CD4-positive, alpha-beta T cell (primary cell): Measurements from ENCODE around the gene GSTCD. TPM values are rescaled to one million over a fixed set of nuclear protein-coding genes. Genes with fewer than 3 reads are reported as not detected.
"Not testable (repeated sequence)": the region's sequence is repeated elsewhere in the genome, so short reads cannot be mapped to it uniquely, and the experiment has no call there.

Source experiments
- ATAC-seq: fragments of 200-7000 bp; cut with Tn5 transposase; one replicate; pipeline ENCODE4 v1.10.0; 2022; ENCODE audit warnings: mild to moderate bottlenecking; ENCODE audit not compliant: poor library complexity
- CTCF ChIA-PET: fragments of 350-600 bp; sonication (Branson Sonifier 250); formaldehyde crosslinking; loops from one replicate; lab custom pipeline; 2021; ENCODE audit warnings: antibody characterized with exemption, inconsistent platforms; lab: Charles Lee
- POLR2A ChIA-PET: fragments of 350-600 bp; sonication (Branson Sonifier 250); formaldehyde crosslinking; loops from one replicate; lab custom pipeline; 2021; ENCODE audit warnings: antibody characterized with exemption, inconsistent platforms; lab: Charles Lee
- DNase-seq, 14 experiments: peaks; one replicate each; pipeline ENCODE4 v3.0.0-alpha.2; 2013 to 2020; ENCODE audit warnings: mixed read lengths in 2 of 14
- H3K27ac ChIP-seq, 2 donors: one replicate each; pipeline versions ENCODE4 v1.5.1 to v1.7.0; 2013; ENCODE audit warnings: low read length in 2 of 2, low read depth in 1 of 2, mild to moderate bottlenecking in 1 of 2
- H3K27me3 ChIP-seq, 2 experiments: 1 replicate in 1 of 2; 2 replicates in 1 of 2; pipeline versions ENCODE4 v1.6.1 to v1.7.0; 2013; ENCODE audit warnings: low read length in 2 of 2, control low read depth in 1 of 2, mild to moderate bottlenecking in 1 of 2, moderate library complexity in 1 of 2; ENCODE audit not compliant: insufficient read depth in 2 of 2, control insufficient read depth in 1 of 2
- H3K36me3 ChIP-seq: one replicate; pipeline ENCODE4 v1.6.1; 2013; ENCODE audit warnings: low read length, control low read depth; ENCODE audit not compliant: insufficient read depth
- H3K4me1 ChIP-seq: one replicate; pipeline ENCODE4 v1.6.1; 2013; ENCODE audit warnings: low read length, control low read depth; ENCODE audit not compliant: insufficient read depth
- H3K4me3 ChIP-seq: one replicate; pipeline ENCODE4 v1.5.1; 2013; ENCODE audit warnings: mild to moderate bottlenecking, low read length, moderate library complexity
- H3K9me3 ChIP-seq, 2 experiments: 1 replicate in 1 of 2; 2 replicates in 1 of 2; pipeline versions ENCODE4 v1.6.1 to v1.7.0; 2013; ENCODE audit warnings: low read length in 2 of 2, mild to moderate bottlenecking in 2 of 2, control low read depth in 1 of 2, moderate library complexity in 1 of 2; ENCODE audit not compliant: control insufficient read depth in 1 of 2, insufficient read depth in 1 of 2
- H3K27ac Mint-ChIP-seq: one replicate; pipeline ENCODE4 v1.8.0; 2020; ENCODE audit warnings: mixed read lengths
- H3K27me3 Mint-ChIP-seq: one replicate; pipeline ENCODE4 v1.8.0; 2021; ENCODE audit warnings: mixed read lengths
- H3K36me3 Mint-ChIP-seq: one replicate; pipeline ENCODE4 v1.8.0; 2021; ENCODE audit warnings: low read depth, mixed read lengths
- H3K4me1 Mint-ChIP-seq: one replicate; pipeline ENCODE4 v1.8.0; 2021; ENCODE audit warnings: low read depth, mixed read lengths
- H3K4me3 Mint-ChIP-seq: one replicate; pipeline ENCODE4 v1.8.0; 2020; ENCODE audit warnings: mild to moderate bottlenecking, mixed read lengths
- H3K9me3 Mint-ChIP-seq: one replicate; pipeline ENCODE4 v1.8.0; 2020; ENCODE audit warnings: mixed read lengths
- CTCF ChIP-seq: fragments of 200-600 bp; IDR thresholded peaks from one replicate; pipeline ENCODE4 v1.8.0; 2022; ENCODE audit warnings: antibody characterized with exemption, mild to moderate bottlenecking
- intact Hi-C, 2 experiments: fragments of 100-400 bp; cut with DNase I in 1 of 2; cut with micrococcal nuclease in 1 of 2; formaldehyde crosslinking; loops; one replicate each; pipeline versions ENCODE4 v1.15.1 to v1.9.0; 2023 to 2025; cut with DNase I, micrococcal nuclease
- total RNA-seq, 174 experiments: library from RNA in 2 of 174; stranded (reverse) in 2 of 174; gene quantifications; one replicate each; pipeline ENCODE4 v1.2.3 and lab custom pipeline; 2021 to 2026

Gene GSTCD
- total RNA-seq, 2 experiments from 2014 or later: 5.2 to 5.3 TPM

GRCh38 chr4:105765690-105766407 is 57.3 kb downstream of the GSTCD start:
- Mint-ChIP-seq H3K36me3 (peaks cover 16% of the 10 kb centered on the region), H3K27me3 (no peaks in the 10 kb centered on the region), H3K4me3 (no peak overlapping the region), H3K27ac (no peak overlapping the region), H3K4me1 (no peaks in the 10 kb centered on the region), H3K9me3 (no peaks in the 10 kb centered on the region)
- intact Hi-C loops: no loop called here
- Histone ChIP-seq H3K9me3 (no peaks in the 10 kb centered on the region), H3K36me3 (no peaks in the 10 kb centered on the region), H3K27me3 (no peaks in the 10 kb centered on the region), H3K4me3 (no peak overlapping the region), H3K27ac (no peak overlapping the region), H3K4me1 (no peaks in the 10 kb centered on the region)
- no peak for TF ChIP-seq CTCF
- POLR2A ChIA-PET: no interaction called here
- ATAC-seq: no peak
- no peak for DNase-seq
- CTCF ChIA-PET: no interaction called here

GRCh38 chr4:105767579-105767978 is 59.0 kb downstream of the GSTCD start:
- H3K27me3 ChIP-seq: no peaks in the 10 kb centered on the region
- no peak for TF ChIP-seq CTCF
- ChIA-PET POLR2A (no interaction called here), CTCF (no interaction called here)
- ATAC-seq (no peak), DNase-seq (no peak)
- H3K27ac Mint-ChIP-seq: no peak overlapping the region
- H3K4me3 Mint-ChIP-seq: no peak overlapping the region
- H3K27ac ChIP-seq: no peak overlapping the region
- H3K9me3 ChIP-seq: no peaks in the 10 kb centered on the region
- H3K4me3 ChIP-seq: no peak overlapping the region
- peaks cover 3% of the 10 kb centered on the region for H3K9me3 Mint-ChIP-seq
- no peaks in the 10 kb centered on the region for H3K27me3 Mint-ChIP-seq
- intact Hi-C loops: no loop called here
- no peaks in the 10 kb centered on the region for H3K36me3 ChIP-seq
- peaks cover 28% of the 10 kb centered on the region for H3K36me3 Mint-ChIP-seq
- H3K4me1 ChIP-seq: no peaks in the 10 kb centered on the region
- H3K4me1 Mint-ChIP-seq: no peaks in the 10 kb centered on the region

GRCh38 chr4:105770524-105770923 is 61.9 kb downstream of the GSTCD start:
- H3K27me3 Mint-ChIP-seq, ATAC-seq, H3K4me3 Mint-ChIP-seq, H3K9me3 Mint-ChIP-seq, H3K4me3 ChIP-seq, intact Hi-C loops, H3K4me1 ChIP-seq, H3K27ac Mint-ChIP-seq, H3K27me3 ChIP-seq, H3K4me1 Mint-ChIP-seq, H3K9me3 ChIP-seq, POLR2A ChIA-PET, CTCF ChIA-PET, DNase-seq, H3K27ac ChIP-seq, H3K36me3 ChIP-seq: not testable (repeated sequence)
- peaks cover 57% of the 10 kb centered on the region for H3K36me3 Mint-ChIP-seq

- not testable (repeated sequence) for H3K27ac Mint-ChIP-seq, H3K4me3 Mint-ChIP-seq
- H3K36me3 Mint-ChIP-seq: peaks cover 53% of the 10 kb centered on the region
Measured at GRCh38 chr4:105772065-105772464, 63.5 kb downstream of the GSTCD start.

GRCh38 chr4:105775760-105776415 is 67.3 kb downstream of the GSTCD start:
- H3K36me3 ChIP-seq, CTCF ChIA-PET, intact Hi-C loops, DNase-seq, H3K4me3 ChIP-seq, H3K27ac ChIP-seq, H3K9me3 ChIP-seq, H3K27me3 ChIP-seq, H3K9me3 Mint-ChIP-seq, H3K27ac Mint-ChIP-seq, H3K4me3 Mint-ChIP-seq, POLR2A ChIA-PET, ATAC-seq, H3K4me1 Mint-ChIP-seq, H3K27me3 Mint-ChIP-seq, H3K4me1 ChIP-seq: not testable (repeated sequence)
- peaks cover 41% of the 10 kb centered on the region for H3K36me3 Mint-ChIP-seq

More at GRCh38 chr4:105772065-105772464, 63.5 kb downstream of the GSTCD start:
- H3K9me3 ChIP-seq, CTCF ChIA-PET, ATAC-seq, H3K9me3 Mint-ChIP-seq, H3K4me3 ChIP-seq, H3K4me1 Mint-ChIP-seq, H3K27ac ChIP-seq, H3K36me3 ChIP-seq, intact Hi-C loops, H3K4me1 ChIP-seq, DNase-seq, H3K27me3 Mint-ChIP-seq, POLR2A ChIA-PET, H3K27me3 ChIP-seq: not testable (repeated sequence)
